GM12892 (cell line): ENCODE results near the gene RHOT2.

Source experiments
- POLR2A ChIP-seq: IDR thresholded peaks from 2 replicates; pipeline ENCODE4 v1.6.1; 2011; ENCODE audit warnings: low read depth, low read length, control low read depth
- POLR2AphosphoS5 ChIP-seq: IDR thresholded peaks from 2 replicates; pipeline ENCODE4 v1.6.1; 2011; ENCODE audit warnings: low read depth, low read length, control low read depth
- TAF1 ChIP-seq: IDR thresholded peaks from 2 replicates; pipeline ENCODE4 v1.6.1; 2011; ENCODE audit warnings: low read depth, mild to moderate bottlenecking, control low read depth, low read length, borderline replicate concordance

GRCh38 chr16:700684-701584, 33.0 kb downstream of the RHOT2 start:
- TF ChIP-seq TAF1 (no peak), POLR2A (no peak), POLR2AphosphoS5 (no peak)
